GM21515 (cell line): ENCODE measurements around the gene ANKRD22.
A peak's percentile ranks its signal among the peaks of the same experiment; 100 is the strongest.

Experiments
- ATAC-seq: cut with Tn5 transposase; IDR thresholded peaks from one replicate; pipeline ENCODE4 v1.9.1; 2021; ENCODE audit not compliant: unreplicated experiment

Gene ANKRD22

DNA sequence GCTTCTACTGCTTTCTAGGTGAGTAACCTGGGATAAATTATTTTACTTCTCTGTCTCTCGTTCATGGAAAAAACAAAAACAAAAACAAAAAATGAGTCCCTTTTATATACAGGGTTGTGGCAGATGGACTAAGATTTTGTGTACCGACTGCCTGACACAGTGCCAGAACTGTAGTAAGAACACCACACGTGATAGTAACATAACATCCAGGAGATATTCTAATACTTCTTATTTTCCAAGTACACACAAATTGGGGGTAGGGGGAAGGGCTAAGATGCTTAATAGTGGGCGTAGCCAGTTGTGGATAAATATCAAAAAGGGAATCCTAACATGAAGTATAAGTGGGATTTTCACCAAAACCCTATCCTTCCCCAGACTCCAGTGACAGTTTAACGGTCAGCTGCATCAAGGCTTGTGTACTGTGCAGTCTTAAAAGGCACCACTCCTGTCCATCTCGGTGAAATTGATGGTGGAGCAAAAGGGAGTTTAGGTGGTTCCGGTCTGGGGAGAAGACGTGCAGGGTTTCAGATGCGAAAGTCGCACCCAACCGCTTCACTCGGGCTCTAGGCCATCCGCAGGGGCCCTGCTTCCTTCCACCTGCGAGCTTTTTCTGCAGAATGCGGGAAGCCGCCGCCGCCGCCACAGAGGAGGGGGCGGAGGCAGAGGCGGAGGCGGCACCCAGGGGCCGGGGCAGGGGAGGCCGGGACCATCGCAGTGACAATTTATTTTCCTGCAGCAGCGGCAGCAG, 28.1 kb upstream of the ANKRD22 start, which contains the start of gene STAMBPL1:
Gene STAMBPL1 (plus strand): TSS at position 712 of the 748 bp plus-strand sequence. CDS start 21,464 bp downstream, outside the sequence.
- ATAC-seq, result peak; percentile 56

GRCh38 chr10:88877298-88877697, 25.7 kb upstream of the ANKRD22 start:
- no peak for ATAC-seq

GRCh38 chr10:88875081-88875480, 23.4 kb upstream of the ANKRD22 start:
- ATAC-seq, result no peak

DNA sequence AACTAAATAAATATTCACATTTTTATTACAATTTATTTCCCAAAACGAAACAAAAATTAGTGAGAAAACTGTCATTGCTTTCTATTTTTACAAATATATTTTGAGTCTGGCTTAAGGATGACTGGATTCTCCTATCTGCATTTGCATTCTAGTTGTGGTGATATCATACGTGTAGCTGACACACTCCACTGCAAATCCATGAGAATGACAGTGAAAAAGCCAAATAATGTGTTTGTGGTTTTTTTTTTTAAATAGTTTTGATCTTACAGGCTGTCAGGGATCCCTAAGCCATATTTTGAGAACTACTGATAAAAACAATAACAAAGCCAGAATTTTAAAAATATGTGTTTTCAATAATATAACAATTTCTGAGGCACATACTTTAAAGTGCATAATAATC, 22.6 kb upstream of the ANKRD22 start:
- no peak for ATAC-seq

DNA sequence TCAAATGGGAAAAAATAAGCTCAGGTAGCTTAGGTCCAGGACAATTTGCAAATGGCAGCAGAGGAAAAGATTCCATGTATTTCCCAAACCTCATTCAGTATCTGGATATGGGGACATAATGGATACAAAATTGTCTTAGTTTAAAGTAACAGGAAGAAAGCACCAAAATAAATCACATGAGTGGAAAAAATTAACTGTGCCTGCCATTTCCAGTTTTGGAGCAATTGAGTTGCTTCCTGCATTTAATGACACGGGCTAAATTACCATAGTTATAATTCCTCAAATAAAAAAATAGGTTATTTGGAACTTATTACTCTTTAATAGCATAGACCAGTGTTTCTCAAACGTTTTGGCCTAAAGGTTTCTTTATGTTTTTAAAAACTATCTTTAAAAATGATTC, 22.1 kb upstream of the ANKRD22 start:
- ATAC-seq, result no peak

GRCh38 chr10:88870089-88870488, 18.4 kb upstream of the ANKRD22 start:
- ATAC-seq, result no peak

GRCh38 chr10:88866454-88866853, 14.8 kb upstream of the ANKRD22 start:
- ATAC-seq, result no peak

DNA sequence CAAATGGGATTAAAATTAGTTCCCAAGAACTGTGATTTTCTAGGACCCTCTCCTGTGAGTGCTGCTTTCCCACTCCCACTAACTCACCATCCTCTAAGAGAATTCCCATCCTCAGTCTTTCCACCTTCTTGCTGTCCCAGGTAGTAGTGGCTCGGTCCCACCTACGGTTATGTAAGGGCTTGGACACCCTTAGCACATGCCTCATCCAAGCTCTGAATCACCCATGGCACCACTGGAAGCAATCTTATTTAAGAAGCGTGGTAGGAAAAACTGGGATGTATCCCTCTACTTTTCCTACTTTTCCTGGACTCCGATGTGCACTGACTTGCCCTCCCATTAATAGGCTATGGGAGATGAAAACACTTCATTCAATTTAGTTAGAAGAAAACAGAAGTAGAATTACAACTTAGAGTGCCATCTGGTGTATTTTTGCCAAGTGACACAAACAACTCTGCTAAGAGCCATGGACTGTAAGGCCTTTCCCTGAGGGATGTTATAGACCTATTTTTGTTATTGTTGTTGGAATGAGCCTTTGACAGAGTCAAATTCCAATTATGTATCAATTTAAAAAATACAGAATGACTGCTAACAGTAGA, 13.7 kb upstream of the ANKRD22 start:
- ATAC-seq, result no peak

DNA sequence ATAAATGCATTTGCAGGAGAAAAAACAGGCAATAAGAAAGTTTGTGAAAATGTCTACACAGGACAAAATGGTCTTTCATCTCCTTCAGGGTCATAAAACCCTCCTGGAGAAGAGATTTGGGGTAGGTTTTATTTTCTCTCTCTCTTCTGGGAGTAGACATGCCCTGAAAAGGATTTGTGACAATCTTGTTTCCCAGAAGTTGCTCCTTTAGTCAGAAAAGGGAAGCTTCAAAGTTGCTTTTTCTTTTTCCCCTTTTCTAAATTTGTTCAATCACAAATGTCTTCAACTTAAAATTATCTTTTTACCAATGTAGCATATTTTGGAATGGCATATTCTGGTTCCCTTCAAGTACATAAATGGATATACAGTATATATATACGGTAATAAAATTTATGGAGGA, 9.4 kb upstream of the ANKRD22 start:
- ATAC-seq, result no peak

DNA sequence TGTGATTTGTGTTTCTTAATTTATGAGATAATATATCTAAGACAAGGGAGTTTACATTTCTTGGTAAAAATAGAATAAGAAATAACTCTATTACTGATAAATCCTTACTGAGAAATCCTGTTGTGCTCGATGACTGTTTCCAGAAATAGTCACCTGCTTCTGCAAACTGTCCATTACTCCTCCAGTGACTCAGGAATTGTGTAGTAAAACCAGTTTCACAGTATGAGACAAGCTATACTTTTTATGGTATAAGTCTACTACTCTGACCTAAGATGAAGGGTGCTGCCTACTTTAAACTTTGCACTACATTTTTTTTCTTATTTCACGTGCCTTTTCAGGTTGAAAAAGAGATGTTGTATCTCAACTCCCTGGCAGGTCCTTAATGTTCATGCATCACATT, 6.8 kb upstream of the ANKRD22 start:
- ATAC-seq, result no peak

DNA sequence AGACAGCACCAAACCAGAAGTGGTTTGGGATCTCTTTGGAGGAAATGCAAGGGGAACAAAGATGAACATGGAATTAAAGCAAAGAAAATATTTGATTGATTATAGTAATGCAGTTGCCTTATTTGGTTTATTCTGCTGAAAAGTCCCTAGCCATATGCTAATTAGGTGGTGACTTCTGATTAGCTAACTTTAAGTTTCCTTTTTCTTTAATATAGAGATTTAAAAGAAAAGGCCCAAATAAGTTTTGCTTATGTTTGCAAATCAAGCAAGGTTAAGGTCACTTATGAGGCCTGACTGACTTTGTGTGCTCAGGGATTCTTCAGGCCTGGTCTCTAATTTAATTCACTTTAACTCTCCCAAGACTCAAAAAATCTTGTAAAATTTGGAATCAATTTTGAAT, 6.2 kb upstream of the ANKRD22 start:
- ATAC-seq, result no peak

GRCh38 chr10:88854684-88855083, 3.0 kb upstream of the ANKRD22 start:
- ATAC-seq, result no peak

DNA sequence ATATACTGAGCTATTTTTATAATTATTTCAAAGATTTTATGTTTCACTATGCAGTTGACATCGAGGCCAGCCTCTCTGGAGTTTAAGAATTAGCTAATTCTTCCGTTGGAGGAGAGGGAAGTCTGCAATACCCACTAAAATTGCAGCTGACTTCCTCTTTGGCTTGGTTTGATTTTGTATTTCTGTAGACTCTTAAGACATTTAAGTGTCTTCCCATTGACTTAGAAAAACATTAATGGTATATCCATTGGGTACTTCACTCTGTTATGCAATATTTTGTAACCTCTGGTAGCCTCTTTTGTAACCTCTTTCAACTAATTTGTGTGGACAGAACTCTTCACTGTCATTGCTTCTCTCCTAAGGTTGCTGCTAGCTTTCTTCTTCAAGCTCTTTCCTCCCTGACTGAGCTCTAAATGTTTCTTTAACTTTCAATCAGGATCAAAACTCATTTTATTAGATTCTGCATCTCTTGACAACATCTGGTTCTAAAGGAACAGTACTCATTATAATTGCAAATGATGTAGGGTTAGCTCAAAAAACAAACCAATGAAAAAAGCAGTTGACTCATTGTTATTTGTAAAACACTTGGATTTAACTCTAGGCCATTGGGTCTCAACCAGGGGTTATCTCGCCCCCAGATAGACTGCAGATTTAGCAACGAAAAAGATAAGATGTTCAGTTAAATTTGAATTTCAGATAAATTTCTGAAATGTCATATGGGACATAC, 1.7 kb upstream of the ANKRD22 start:
- no peak for ATAC-seq

DNA sequence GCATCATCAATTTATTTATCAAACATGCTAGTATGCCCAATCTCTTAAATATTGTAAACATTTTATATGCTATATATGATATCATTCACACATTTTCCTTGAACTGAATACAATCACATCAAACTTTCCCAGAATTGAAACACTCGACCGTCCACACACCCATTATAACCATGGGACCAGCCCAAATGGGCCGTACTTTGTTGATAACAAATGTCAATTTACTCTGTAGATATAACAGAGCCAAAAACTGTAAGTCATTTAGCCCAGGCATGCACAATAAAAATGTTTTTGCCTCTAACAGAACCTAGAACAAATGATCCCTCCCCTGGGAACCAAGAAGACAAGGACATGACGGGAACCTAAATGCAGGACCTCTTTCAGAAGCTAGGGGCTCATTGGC, 683 bp upstream of the ANKRD22 start:
- no peak for ATAC-seq

DNA sequence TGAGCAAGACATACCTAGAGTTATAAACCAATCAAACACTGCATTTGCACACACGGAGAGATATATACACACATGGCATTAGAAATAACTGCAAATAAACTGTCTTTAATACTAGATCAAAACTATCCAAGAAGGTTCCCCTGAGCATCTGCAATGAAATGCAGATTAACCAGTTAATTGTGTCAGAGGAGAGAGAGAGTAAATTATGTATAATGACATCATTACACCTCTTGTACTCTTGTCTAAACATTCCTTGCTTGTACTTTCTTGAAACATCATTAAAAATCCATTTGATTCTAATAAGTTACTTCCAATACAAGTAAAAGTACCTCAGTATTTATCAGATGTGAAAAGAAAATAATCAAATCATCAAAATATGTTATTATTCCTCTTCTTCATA, 932 bp downstream of the ANKRD22 start:
- no peak for ATAC-seq

DNA sequence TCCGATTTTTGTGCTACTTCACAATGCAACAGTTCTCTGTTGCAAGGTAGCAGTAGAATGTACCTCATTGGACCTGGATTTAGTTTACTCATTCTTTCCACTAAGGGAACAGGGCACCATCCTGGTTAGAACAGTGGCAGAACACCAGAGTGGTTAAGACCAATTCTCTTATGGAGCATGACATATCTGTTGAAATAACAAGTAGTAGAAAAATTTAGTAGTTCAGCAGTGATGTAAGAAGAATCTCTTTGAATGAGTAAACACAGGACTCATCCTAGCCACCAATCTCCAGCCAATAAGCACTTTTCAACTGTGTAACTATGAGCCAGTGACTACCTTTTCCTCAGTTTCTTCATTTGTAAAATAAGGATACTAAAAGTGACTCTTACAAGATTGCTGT, 2.4 kb downstream of the ANKRD22 start:
- ATAC-seq, result no peak

- no peak for ATAC-seq
These were observed 3.1 kb downstream of the ANKRD22 start for GRCh38 chr10:88848499-88848898.

DNA sequence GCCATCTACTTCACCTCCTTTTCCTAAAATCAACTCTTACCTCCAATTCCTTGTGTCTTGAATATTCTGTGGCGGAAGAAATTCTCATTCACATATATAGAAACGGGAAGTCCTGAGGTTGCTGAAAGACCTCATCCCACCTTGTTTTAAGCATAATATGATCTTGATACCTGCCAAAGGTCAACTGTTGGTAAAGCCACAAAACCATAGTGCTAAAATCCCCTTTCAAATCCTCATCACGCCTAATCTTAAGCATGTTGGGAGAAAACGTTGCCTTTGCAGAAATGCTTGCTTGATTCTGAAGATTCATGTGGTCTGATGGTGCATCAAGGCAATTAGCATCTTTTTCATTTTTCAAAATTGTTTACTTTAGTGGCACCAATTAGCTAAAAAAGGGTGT, 8.5 kb downstream of the ANKRD22 start:
- ATAC-seq, result no peak

DNA sequence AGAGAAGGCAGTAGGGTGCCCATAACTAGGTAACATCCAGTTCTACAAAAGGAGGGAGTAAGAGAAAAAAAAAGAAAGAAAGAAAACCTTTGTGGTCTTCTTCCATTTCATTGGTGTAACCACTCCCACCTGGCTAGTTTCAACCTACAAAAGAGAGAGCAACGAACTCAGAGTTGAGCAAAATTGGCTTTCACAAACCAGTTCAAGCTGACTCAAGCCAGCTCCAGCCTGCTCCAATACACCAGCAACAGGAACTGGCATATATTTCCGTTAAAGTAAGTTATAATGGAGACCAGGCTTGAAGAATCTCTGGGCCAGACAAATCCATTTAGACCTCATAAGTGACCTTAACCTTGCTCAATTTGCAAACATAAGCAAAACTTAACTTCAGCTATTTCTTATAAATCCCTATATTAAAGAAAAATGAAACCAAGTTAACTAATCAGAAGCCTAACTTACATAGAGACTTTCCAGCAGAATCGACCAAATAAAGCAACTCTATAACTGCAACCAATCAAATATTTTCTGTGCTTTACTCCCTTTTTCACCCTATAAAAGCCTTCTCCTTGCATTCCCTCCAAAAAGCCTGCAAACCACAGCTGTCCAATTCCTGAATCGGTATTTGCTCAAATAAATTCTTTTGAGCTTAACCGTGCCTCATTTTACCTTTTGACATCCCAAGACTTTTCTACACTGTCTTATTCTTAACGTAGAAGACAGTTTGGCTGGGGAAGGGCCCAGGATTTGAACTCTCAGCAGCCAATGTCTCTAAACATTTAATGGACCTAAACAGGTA, 10.1 kb downstream of the ANKRD22 start:
- no peak for ATAC-seq

GRCh38 chr10:88840881-88841280, 10.8 kb downstream of the ANKRD22 start:
- ATAC-seq, result no peak

DNA sequence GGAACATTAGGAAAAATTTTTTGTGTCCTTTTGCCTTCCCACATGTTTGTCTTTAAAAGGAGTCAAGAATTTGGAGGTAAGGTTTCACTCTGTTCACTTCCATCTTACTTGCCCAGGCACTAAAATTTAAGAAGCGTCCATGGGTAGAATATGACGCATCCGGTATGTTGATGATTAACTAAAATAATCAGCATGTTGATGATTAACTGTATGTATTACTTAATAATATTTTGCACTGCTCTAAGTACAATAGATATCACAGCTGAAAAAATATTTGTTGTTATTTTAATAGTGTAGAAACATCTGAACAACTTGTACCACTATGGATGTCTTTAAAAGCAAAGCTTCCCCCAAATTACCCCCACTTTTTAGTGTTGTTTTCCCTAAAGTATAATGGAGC, 11.5 kb downstream of the ANKRD22 start:
- ATAC-seq, result no peak
